Mucosa of descending colon (tissue), 3 donors: ENCODE data around the gene SLC9B1. TPM values are rescaled to one million over a fixed set of nuclear protein-coding genes. Genes with fewer than 3 reads are reported as not detected.
"Not testable (repeated sequence)": the region's sequence is repeated elsewhere in the genome, so short reads cannot be mapped to it uniquely, and the experiment has no call there.

Experiments used
- ATAC-seq: fragments of 200-7000 bp; cut with Tn5 transposase; one replicate; pipeline ENCODE4 v1.9.1; 2020; ENCODE audit warnings: mild to moderate bottlenecking, moderate library complexity
- DNase-seq, 3 donors: peaks; one replicate each; pipeline ENCODE4 v3.0.0-alpha.2; 2020
- H3K36me3 ChIP-seq: fragments of 200-600 bp; one replicate; pipeline ENCODE4 v1.8.0; 2021; ENCODE audit warnings: low read depth, mild to moderate bottlenecking
- H3K4me1 ChIP-seq: fragments of 200-600 bp; one replicate; pipeline ENCODE4 v1.8.0; 2021; ENCODE audit warnings: low read depth, mild to moderate bottlenecking
- H3K4me3 ChIP-seq: fragments of 200-600 bp; one replicate; pipeline ENCODE4 v1.8.0; 2021; ENCODE audit warnings: mild to moderate bottlenecking
- H3K9me3 ChIP-seq: fragments of 200-600 bp; one replicate; pipeline ENCODE4 v1.8.0; 2021; ENCODE audit warnings: mild to moderate bottlenecking
- CTCF ChIP-seq: fragments of 200-600 bp; IDR thresholded peaks from one replicate; pipeline ENCODE4 v1.8.0; 2022; ENCODE audit warnings: antibody characterized with exemption, mild to moderate bottlenecking
- intact Hi-C, 2 donors: fragments of 100-400 bp; cut with DNase I in 1 of 2; cut with micrococcal nuclease in 1 of 2; formaldehyde crosslinking; loops; one replicate each; pipeline versions ENCODE4 v1.11.0 to v1.11.1; 2022; cut with DNase I, micrococcal nuclease
- total RNA-seq, 3 donors: library from RNA; stranded (reverse); fragmentation: NEBNext Ultra II Directional in 2 of 3; extraction: Animal tissue kit (Norgen Biotek cat#: 25700) in 2 of 3; gene quantifications; one replicate each; pipeline versions ENCODE4 v1.2.1 to v1.2.4, GENCODE V29; 2021 to 2023
- donor health status: DM: no; HTN: no; CAD: no; lungs with moderate emphysema.
- donor health status: DM: no; HTN: no; CAD: no.
- donor health status: DM: no; HTN: yes; CAD: no.

Gene SLC9B1
- total RNA-seq, 3 donors from 2014 or later = 0.65 to 1.4 TPM; not detected in 1

GRCh38 chr4:102918859-102919258, 100.6 kb downstream of the SLC9B1 start:
- Histone ChIP-seq H3K4me1 (no peaks in the 10 kb centered on the region), H3K9me3 (peaks cover 5% of the 10 kb centered on the region), H3K36me3 (no peaks in the 10 kb centered on the region), H3K4me3 (no peak overlapping the region)
- ATAC-seq = no peak
- DNase-seq = no peak
- TF ChIP-seq CTCF = no peak
- intact Hi-C loops = no loop called here

DNA sequence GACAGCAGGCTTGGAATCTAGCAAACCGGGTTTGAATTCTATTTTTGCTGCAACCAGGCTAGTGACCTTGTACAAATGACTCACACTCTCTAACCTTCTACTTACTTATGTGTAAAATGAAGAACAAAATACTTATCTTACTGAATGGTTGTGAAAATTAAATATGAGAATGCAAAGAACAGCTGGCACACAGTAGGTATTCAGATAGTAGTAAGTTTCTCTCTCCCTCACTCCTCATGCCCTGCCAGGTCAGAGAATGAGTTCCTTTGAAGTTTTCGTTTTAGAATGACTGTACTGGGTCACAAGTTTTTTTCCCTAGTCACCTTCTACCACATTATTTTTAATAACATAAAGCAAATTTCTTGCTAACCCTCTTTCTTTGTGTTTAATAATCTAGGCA, 117.7 kb downstream of the SLC9B1 start:
- Histone ChIP-seq H3K4me3 (no peak overlapping the region), H3K36me3 (no peaks in the 10 kb centered on the region), H3K9me3 (no peaks in the 10 kb centered on the region), H3K4me1 (no peaks in the 10 kb centered on the region)
- ATAC-seq = no peak
- intact Hi-C loops = no loop called here
- DNase-seq = no peak
- no peak for TF ChIP-seq CTCF

- H3K4me3 ChIP-seq, H3K4me1 ChIP-seq, H3K9me3 ChIP-seq, H3K36me3 ChIP-seq, ATAC-seq, DNase-seq, intact Hi-C loops: not testable (repeated sequence)
These were observed 121.9 kb downstream of the SLC9B1 start for GRCh38 chr4:102897610-102898009.

GRCh38 chr4:102896547-102896946, 123.0 kb downstream of the SLC9B1 start:
- intact Hi-C loops, H3K9me3 ChIP-seq, H3K36me3 ChIP-seq, DNase-seq, H3K4me3 ChIP-seq, H3K4me1 ChIP-seq, ATAC-seq: not testable (repeated sequence)

- ATAC-seq, intact Hi-C loops, H3K4me3 ChIP-seq, H3K9me3 ChIP-seq, H3K4me1 ChIP-seq, H3K36me3 ChIP-seq, DNase-seq: not testable (repeated sequence)
These were observed 129.6 kb downstream of the SLC9B1 start for GRCh38 chr4:102889866-102890265.

DNA sequence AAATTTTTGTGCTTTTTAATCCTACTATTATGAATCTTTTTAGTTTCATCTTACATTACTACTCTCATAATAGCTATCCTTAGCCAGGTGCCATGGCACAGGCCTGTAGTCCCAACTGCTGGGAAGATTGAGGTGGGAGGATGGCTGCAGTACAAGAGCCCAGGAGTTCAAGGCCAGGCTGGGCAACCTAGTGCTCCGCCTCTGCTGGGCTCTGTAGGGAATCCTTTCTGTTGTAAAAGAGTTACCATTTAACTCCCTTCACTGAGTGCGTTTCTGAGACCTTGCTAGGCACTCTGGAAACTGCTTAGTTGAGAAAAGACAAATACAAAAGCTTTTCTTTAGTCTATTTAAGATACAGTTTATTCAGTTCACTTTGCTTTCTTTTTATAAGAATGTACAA, 130.9 kb downstream of the SLC9B1 start:
- intact Hi-C loops = not testable (repeated sequence)

GRCh38 chr4:102883278-102883677, 136.2 kb downstream of the SLC9B1 start:
- no peak overlapping the region for H3K4me3 ChIP-seq
- DNase-seq (no peak), ATAC-seq (no peak)
- TF ChIP-seq CTCF = no peak
- intact Hi-C loops = no loop called here
- H3K9me3 ChIP-seq = no peaks in the 10 kb centered on the region
- peaks cover 3% of the 10 kb centered on the region for H3K4me1 ChIP-seq
- no peaks in the 10 kb centered on the region for H3K36me3 ChIP-seq

More for the DNA sequence above, 130.9 kb downstream of the SLC9B1 start:
- not testable (repeated sequence) for H3K4me1 ChIP-seq, ATAC-seq, H3K9me3 ChIP-seq, DNase-seq, H3K4me3 ChIP-seq, H3K36me3 ChIP-seq

DNA sequence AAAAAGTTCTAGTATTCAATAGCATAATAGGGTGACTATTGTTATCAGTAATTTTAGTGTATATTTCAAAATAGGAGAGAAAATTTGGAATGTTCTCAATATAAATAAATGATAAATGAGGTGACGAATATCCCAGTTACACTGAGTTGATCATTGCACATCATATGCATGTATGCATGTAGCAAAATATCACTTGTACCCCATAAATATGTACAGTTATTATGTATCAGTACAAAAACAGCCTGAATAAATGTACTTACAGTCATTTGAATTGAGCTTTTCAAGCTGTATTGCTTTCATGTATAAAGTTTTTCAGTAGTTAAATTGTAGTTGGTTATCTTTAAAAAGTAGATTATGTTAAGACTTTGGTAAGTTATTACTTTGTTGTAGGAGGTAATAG, 138.2 kb downstream of the SLC9B1 start:
- Histone ChIP-seq H3K4me3 (no peak overlapping the region), H3K4me1 (peaks cover 6% of the 10 kb centered on the region), H3K9me3 (peaks cover 17% of the 10 kb centered on the region), H3K36me3 (no peaks in the 10 kb centered on the region)
- no peak for ATAC-seq
- intact Hi-C loops = no loop called here
- no peak for DNase-seq
- no peak for TF ChIP-seq CTCF
